GM19193 (cell line): ENCODE results near the gene NFIC.

Experiments
- POLR2A ChIP-seq: IDR thresholded peaks from 4 replicates; pipeline ENCODE4 v1.6.1; 2011; ENCODE audit not compliant: insufficient read depth, insufficient read length; ENCODE audit errors: extremely low read depth

Gene NFIC

GRCh38 chr19:3467437-3468198 lies 101.2 kb downstream of the NFIC start:
- TF ChIP-seq POLR2A: no peak

GRCh38 chr19:3468211-3468610 lies 101.8 kb downstream of the NFIC start:
- no peak for TF ChIP-seq POLR2A

- no peak for TF ChIP-seq POLR2A
Observed at GRCh38 chr19:3469638-3470499, 103.5 kb downstream of the NFIC start.

GRCh38 chr19:3470500-3471128 lies 104.2 kb downstream of the NFIC start:
- no peak for TF ChIP-seq POLR2A

- TF ChIP-seq POLR2A: no peak
Observed at GRCh38 chr19:3471954-3472655, 105.7 kb downstream of the NFIC start.

GRCh38 chr19:3474010-3474409 lies 107.6 kb downstream of the NFIC start:
- TF ChIP-seq POLR2A: no peak

- TF ChIP-seq POLR2A: no peak
Observed at GRCh38 chr19:3474614-3475013, 108.2 kb downstream of the NFIC start.

- TF ChIP-seq POLR2A: no peak
Observed at GRCh38 chr19:3475449-3475848, 109.1 kb downstream of the NFIC start.

- no peak for TF ChIP-seq POLR2A
Observed at GRCh38 chr19:3476830-3477229, 110.4 kb downstream of the NFIC start.

GRCh38 chr19:3477506-3477905 lies 111.1 kb downstream of the NFIC start:
- TF ChIP-seq POLR2A: no peak

- no peak for TF ChIP-seq POLR2A
Observed at GRCh38 chr19:3477951-3478350, 111.6 kb downstream of the NFIC start.

- TF ChIP-seq POLR2A: no peak
Observed at GRCh38 chr19:3478409-3479176, 112.2 kb downstream of the NFIC start.

GRCh38 chr19:3479177-3479833 lies 112.9 kb downstream of the NFIC start:
- TF ChIP-seq POLR2A: no peak

- no peak for TF ChIP-seq POLR2A
Observed at GRCh38 chr19:3479834-3480215, 113.4 kb downstream of the NFIC start.
